BE2C (cell line): ENCODE data around the gene CRISP3.

Source experiments
- DNase-seq: peaks from one replicate; pipeline ENCODE4 v3.0.0-alpha.2; 2020
- H3K27me3 ChIP-seq: fragments of 250-450 bp; sonication (Bioruptor Pico); 2 replicates; pipeline ENCODE4 v1.5.1; 2020; ENCODE audit warnings: mild to moderate bottlenecking
- H3K36me3 ChIP-seq: fragments of 250-450 bp; sonication (Bioruptor Pico); 2 replicates; pipeline ENCODE4 v1.5.1; 2020; ENCODE audit warnings: mild to moderate bottlenecking
- H3K4me1 ChIP-seq: fragments of 250-450 bp; sonication (Bioruptor Pico); 2 replicates; pipeline ENCODE4 v1.5.1; 2020
- H3K4me3 ChIP-seq: 2 replicates; pipeline ENCODE4 v1.5.1; 2011; ENCODE audit warnings: low read depth, low read length
- H3K9me3 ChIP-seq: fragments of 250-450 bp; sonication (Bioruptor Pico); 2 replicates; pipeline ENCODE4 v1.5.1; 2020
- CTCF ChIP-seq: IDR thresholded peaks from 2 replicates; pipeline ENCODE4 v1.5.1; 2012; ENCODE audit warnings: mild to moderate bottlenecking, low read depth, low read length

The CRISP3 gene

GRCh38 chr6:49776444-49776843 is 32.3 kb upstream of the CRISP3 start:
- H3K4me3 ChIP-seq: no peak overlapping the region
- H3K36me3 ChIP-seq: no peaks in the 10 kb centered on the region
- H3K27me3 ChIP-seq: no peaks in the 10 kb centered on the region
- no peaks in the 10 kb centered on the region for H3K4me1 ChIP-seq
- TF ChIP-seq CTCF: no peak
- no peaks in the 10 kb centered on the region for H3K9me3 ChIP-seq
- DNase-seq: no peak

GRCh38 chr6:49775043-49775442 is 30.9 kb upstream of the CRISP3 start:
- H3K4me1 ChIP-seq: no peaks in the 10 kb centered on the region
- no peaks in the 10 kb centered on the region for H3K27me3 ChIP-seq
- no peak for DNase-seq
- H3K4me3 ChIP-seq: no peak overlapping the region
- H3K36me3 ChIP-seq: no peaks in the 10 kb centered on the region
- H3K9me3 ChIP-seq: no peaks in the 10 kb centered on the region
- no peak for TF ChIP-seq CTCF

- no peak for DNase-seq
- no peaks in the 10 kb centered on the region for H3K27me3 ChIP-seq
- no peak overlapping the region for H3K4me3 ChIP-seq
- no peak for TF ChIP-seq CTCF
- no peaks in the 10 kb centered on the region for H3K4me1 ChIP-seq
- no peaks in the 10 kb centered on the region for H3K9me3 ChIP-seq
- no peaks in the 10 kb centered on the region for H3K36me3 ChIP-seq
Observed at GRCh38 chr6:49772285-49772684, 28.1 kb upstream of the CRISP3 start.

GRCh38 chr6:49766762-49767161 is 22.6 kb upstream of the CRISP3 start:
- Histone ChIP-seq H3K9me3 (no peaks in the 10 kb centered on the region), H3K36me3 (no peaks in the 10 kb centered on the region), H3K4me1 (no peaks in the 10 kb centered on the region), H3K27me3 (no peaks in the 10 kb centered on the region), H3K4me3 (no peak overlapping the region)
- DNase-seq: no peak
- TF ChIP-seq CTCF: no peak

- no peak for DNase-seq
- Histone ChIP-seq H3K9me3 (no peaks in the 10 kb centered on the region), H3K4me3 (no peak overlapping the region), H3K4me1 (no peaks in the 10 kb centered on the region), H3K36me3 (no peaks in the 10 kb centered on the region), H3K27me3 (no peaks in the 10 kb centered on the region)
- TF ChIP-seq CTCF: no peak
Observed at GRCh38 chr6:49764571-49765236, 20.5 kb upstream of the CRISP3 start.

- Histone ChIP-seq H3K27me3 (no peaks in the 10 kb centered on the region), H3K4me3 (no peak overlapping the region), H3K36me3 (no peaks in the 10 kb centered on the region), H3K4me1 (no peaks in the 10 kb centered on the region), H3K9me3 (no peaks in the 10 kb centered on the region)
- no peak for TF ChIP-seq CTCF
- DNase-seq: no peak
Observed at GRCh38 chr6:49743429-49743828, 759 bp downstream of the CRISP3 start.
